GM08714 (cell line): ENCODE measurements around the gene CCN6.

Source experiments
- H3K4me3 ChIP-seq: fragments of 200-500 bp; sonication (Bioruptor generic); 2 replicates; pipeline ENCODE4 v1.5.1; 2014; ENCODE audit warnings: mild to moderate bottlenecking, low read length, inconsistent platforms
- ZNF274 ChIP-seq: IDR thresholded peaks from 2 replicates; pipeline ENCODE4 v1.6.1; 2012; ENCODE audit warnings: mild to moderate bottlenecking, low read depth, low read length

Gene CCN6

DNA sequence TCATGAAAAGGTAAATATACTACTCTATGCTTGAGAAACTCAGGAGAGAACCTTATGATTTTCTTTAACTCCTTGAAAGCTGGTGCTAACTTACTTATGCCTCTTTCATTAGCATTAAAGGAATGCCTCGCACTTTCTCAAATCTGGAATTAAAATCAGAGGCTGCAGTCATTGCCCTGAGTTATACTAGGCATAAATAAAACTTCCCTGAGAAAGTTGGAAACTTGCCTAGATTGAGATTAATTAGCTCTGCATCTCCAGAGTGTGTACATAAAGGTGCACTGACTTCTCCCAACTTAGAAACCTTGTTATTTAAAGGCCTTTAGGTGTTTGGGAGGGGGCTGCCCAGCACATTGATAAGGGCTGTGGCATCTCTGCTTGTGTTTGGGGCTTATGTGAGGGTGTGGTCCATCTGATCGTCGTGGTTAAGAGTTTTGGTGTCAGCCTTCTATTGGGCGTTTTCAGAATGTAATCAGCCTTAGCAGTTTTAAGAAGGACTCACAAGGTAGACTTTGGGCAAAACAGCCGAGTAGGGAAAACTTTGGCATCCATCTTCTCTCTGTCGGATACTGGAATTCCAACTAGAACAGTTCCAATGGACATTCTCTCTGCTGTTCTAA is 32.1 kb upstream of the CCN6 start:
- no peak for TF ChIP-seq ZNF274
- H3K4me3 ChIP-seq, result no peak overlapping the region

DNA sequence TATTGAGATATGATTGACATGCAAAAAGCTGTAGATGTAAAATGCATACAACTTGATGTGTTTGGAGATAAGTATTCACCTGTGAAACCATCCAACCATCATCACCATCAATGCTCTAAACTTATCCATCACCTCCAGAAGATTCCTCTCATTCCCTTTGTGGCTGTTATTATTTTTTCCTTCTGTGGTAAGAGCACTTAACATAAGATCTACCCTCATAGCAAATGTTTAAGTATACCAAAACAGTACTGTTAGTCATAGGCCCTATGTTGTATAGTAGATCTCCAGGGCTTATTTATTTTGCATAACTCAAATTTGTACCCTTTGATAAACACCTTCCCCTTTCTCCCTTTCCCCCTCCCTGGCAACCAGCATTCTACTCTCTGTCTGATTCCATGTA is 31.2 kb upstream of the CCN6 start:
- TF ChIP-seq ZNF274, result no peak
- H3K4me3 ChIP-seq, result no peak overlapping the region

DNA sequence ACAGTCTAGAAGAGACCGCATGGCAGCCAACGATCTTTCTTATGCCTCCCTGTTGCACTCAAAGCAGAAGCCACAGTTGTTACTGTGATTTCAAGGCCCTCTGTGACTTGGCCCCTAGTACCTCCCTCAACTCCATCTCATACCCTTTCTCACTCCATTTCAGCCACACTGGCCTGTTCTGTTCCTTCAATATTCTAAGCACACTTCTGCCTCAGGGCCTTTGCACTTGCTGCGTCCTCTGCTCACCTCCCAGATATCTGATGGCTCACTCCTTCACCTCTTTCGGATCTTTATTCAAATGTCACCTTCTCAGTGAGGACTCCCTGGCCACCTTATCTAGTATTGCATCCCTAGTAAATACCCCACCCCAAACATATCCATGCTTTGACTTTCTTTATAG is 29.4 kb upstream of the CCN6 start:
- no peak for TF ChIP-seq ZNF274
- no peak overlapping the region for H3K4me3 ChIP-seq

GRCh38 chr6:112026933-112027332 is 27.0 kb upstream of the CCN6 start:
- no peak for TF ChIP-seq ZNF274

GRCh38 chr6:112027942-112028674 is 25.8 kb upstream of the CCN6 start:
- no peak overlapping the region for H3K4me3 ChIP-seq
- no peak for TF ChIP-seq ZNF274

More at GRCh38 chr6:112026933-112027332, 27.0 kb upstream of the CCN6 start:
- H3K4me3 ChIP-seq, result no peak overlapping the region

- H3K4me3 ChIP-seq, result no peak overlapping the region
- TF ChIP-seq ZNF274, result no peak
Observed at GRCh38 chr6:112029045-112029822, 24.7 kb upstream of the CCN6 start.

- TF ChIP-seq ZNF274, result no peak
Observed at GRCh38 chr6:112030206-112030960, 23.5 kb upstream of the CCN6 start.

DNA sequence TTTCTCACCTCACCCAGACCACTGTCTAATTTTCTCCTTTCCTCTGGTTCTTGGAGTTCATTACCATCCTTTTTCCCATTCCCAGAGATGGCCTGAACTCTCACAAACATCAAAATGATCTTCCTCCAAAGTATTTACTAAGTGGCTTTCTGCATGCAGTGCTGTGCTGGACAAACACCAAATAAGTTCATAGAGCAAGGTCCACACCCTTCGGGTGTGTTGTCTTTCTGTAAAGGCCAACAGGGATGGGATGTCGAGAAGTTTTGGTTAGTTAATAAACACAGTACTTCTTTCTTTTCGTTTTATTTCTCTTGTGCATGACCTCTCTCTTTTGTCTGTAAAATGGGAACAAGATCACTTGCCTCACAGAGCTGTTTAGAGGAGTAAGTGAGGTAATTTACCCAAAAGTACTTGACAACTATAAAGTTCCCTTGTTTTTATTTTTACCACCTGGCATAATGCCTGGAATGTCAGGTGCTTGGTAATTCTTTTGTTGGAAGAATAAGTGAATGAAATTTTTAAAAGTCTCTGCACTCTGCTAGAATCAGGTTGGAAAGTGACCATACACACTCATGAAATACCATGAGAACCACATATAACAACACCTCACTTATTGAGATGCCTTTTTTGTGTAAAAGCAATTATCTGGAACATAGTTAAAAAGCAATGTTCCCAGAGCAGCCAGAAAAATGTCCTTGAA is 22.8 kb upstream of the CCN6 start:
- TF ChIP-seq ZNF274, result no peak
- no peak overlapping the region for H3K4me3 ChIP-seq

More at GRCh38 chr6:112030206-112030960, 23.5 kb upstream of the CCN6 start:
- no peak overlapping the region for H3K4me3 ChIP-seq

DNA sequence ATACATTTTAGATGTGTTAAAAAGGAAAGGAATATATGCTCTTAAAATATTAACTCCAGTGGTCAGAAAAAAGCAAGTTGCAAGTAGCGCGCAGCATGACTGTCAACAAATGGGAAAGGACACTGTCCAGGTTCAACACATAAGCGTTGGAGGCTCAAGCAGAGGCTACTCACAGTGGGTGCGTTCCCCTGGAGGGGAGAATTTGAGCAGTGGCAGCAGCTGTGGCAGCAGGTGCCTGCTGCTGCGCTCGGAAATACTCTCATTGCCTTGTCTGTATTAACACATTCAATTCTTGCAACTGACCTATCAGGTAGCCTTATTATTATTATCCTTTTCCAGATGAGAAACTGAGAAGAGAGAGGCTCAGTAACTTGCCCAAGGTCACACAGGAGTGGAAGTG is 21.9 kb upstream of the CCN6 start:
- TF ChIP-seq ZNF274, result no peak
- no peak overlapping the region for H3K4me3 ChIP-seq

DNA sequence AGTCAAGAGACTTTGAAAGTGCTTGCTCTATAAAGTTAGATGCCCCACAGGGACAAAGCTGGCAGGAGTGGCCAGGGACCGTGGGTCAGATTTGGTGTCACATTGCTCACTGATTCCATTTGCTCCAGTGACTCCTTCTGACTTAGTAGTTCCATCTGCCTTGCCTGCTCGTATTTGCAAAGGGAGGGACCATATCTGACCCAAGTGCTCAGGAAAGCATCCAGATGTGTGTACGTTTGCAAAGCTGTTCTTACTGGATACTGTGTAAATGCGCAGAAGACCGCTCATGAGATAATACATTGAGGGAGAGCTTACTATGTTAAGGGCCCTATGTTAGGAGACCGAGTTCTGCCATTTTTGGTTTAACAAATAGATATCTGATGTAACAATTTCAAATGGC is 21.2 kb upstream of the CCN6 start:
- H3K4me3 ChIP-seq, result no peak overlapping the region
- TF ChIP-seq ZNF274, result no peak

DNA sequence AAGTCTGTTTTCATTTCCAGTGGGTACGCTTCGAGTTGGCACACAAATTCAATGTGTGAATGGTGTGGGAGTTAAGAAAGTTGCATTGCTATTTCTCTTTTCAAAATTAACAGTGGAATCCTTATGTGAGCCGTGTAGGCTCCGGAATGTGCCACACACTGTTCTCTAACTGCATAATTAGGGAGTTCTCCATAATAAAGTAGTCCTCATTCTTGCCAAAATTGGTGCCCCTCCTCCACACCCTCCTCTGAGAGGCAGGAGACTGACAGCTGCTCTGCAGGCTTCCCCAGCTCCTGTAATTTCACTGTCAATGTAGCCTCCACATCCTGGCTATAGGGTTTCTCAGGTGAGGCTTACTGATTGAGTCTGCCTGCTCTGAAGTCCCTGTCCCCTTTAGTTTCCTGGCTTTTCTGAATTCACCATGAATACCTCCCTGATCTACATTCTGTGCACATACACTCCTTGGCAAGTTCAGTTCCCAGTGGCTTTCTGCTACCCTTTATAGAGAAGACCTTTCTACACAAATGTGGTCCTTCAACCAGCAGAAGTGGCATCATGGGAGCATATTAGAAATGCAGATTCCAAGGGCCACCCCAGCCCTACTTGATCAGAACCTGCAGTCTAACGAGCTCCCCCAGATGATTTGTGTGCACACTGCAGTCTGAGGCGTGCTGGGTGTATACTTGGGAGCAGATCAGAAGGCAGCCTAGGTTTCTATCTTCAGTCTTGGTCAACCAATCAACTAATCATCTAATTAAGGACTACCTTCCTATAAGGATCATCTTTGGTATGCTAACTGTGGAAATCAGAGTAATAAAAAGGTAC is 19.9 kb upstream of the CCN6 start:
- H3K4me3 ChIP-seq, result no peak overlapping the region
- TF ChIP-seq ZNF274, result no peak

DNA sequence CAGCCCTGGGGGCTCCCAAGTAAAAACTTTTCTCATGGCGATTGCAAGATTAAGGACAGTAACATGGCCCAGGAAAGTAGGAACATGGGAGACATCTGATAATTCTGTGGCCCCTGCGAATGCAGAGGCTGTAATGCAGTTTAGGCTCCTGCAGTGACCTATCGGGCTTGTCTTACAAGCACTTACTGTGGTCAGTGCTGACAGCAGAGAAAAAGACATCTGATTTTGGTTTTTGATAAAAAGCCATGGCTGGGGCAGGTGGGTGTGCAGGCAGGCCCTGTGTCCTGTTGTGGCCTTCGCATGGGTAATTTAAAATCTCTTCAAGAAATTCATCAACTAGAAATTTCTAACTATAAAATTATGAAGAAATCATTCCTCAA is 19.3 kb upstream of the CCN6 start:
- no peak for TF ChIP-seq ZNF274
- no peak overlapping the region for H3K4me3 ChIP-seq

- no peak overlapping the region for H3K4me3 ChIP-seq
- TF ChIP-seq ZNF274, result no peak
Observed at GRCh38 chr6:112036088-112036637, 17.7 kb upstream of the CCN6 start.
